Measurements from ENCODE around the gene CNIH3.

DNA sequence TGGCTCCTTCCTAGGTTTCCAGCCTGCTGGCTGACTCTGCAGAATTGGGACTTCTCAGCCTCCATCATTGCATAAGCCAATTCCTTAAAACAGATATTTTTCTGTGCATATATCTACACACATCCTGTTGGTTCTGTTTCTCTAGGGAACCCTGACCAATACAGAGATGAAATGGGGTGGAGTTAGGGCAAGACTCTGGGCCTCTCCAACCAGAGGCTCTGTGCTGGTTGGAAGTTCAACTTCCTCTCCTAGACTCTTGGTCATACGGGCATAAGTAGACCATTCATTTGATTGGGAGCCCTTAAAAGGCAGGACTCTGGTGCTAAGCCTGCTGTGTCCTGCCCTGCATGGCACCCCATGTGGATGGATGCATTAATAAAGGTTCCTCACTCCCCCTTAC lies 55.0 kb downstream of the CNIH3 start:
- TF ChIP-seq POLR2A (IDR thresholded peaks at IDR 0.05): no peak
- TF ChIP-seq, protein P1, sequence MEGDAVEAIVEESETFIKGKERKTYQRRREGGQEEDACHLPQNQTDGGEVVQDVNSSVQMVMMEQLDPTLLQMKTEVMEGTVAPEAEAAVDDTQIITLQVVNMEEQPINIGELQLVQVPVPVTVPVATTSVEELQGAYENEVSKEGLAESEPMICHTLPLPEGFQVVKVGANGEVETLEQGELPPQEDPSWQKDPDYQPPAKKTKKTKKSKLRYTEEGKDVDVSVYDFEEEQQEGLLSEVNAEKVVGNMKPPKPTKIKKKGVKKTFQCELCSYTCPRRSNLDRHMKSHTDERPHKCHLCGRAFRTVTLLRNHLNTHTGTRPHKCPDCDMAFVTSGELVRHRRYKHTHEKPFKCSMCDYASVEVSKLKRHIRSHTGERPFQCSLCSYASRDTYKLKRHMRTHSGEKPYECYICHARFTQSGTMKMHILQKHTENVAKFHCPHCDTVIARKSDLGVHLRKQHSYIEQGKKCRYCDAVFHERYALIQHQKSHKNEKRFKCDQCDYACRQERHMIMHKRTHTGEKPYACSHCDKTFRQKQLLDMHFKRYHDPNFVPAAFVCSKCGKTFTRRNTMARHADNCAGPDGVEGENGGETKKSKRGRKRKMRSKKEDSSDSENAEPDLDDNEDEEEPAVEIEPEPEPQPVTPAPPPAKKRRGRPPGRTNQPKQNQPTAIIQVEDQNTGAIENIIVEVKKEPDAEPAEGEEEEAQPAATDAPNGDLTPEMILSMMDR (IDR thresholded peaks at IDR 0.05): no peak
